NB4 (cell line): ENCODE measurements around the gene SYNE1.

Experiments used
- POLR2A ChIP-seq: IDR thresholded peaks from 2 replicates; pipeline ENCODE4 v1.6.1; 2011; ENCODE audit warnings: mild to moderate bottlenecking; ENCODE audit not compliant: insufficient read length; ENCODE audit errors: extremely low read depth
- TF ChIP-seq, protein P1 (sequence below): IDR thresholded peaks from one replicate; pipeline ENCODE4 v1.5.1; 2012; ENCODE audit warnings: low read depth, low read length

DNA sequence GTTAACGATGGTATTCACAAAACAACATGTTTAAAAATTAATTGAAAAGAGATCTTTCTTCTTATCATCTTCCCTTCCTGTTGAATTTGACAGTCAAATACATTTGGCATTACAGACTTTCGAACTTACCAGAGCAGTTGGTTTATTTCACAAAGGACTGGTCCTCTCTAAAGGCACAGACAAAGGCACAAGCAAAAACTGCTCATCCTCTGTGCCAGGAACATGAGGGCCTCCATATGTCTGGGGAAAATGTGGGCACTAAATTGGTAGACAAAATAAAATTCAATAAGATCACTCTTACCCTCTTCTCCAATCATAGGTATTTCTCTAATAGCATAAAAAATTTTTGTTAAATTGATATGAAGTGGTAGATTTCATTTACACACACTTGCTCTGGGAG lies 40.4 kb downstream of the SYNE1 start:
- TF ChIP-seq, protein P1, sequence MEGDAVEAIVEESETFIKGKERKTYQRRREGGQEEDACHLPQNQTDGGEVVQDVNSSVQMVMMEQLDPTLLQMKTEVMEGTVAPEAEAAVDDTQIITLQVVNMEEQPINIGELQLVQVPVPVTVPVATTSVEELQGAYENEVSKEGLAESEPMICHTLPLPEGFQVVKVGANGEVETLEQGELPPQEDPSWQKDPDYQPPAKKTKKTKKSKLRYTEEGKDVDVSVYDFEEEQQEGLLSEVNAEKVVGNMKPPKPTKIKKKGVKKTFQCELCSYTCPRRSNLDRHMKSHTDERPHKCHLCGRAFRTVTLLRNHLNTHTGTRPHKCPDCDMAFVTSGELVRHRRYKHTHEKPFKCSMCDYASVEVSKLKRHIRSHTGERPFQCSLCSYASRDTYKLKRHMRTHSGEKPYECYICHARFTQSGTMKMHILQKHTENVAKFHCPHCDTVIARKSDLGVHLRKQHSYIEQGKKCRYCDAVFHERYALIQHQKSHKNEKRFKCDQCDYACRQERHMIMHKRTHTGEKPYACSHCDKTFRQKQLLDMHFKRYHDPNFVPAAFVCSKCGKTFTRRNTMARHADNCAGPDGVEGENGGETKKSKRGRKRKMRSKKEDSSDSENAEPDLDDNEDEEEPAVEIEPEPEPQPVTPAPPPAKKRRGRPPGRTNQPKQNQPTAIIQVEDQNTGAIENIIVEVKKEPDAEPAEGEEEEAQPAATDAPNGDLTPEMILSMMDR: no peak
- no peak for TF ChIP-seq POLR2A
